ENCODE measurements around the gene SELENOP. TPM values are rescaled to one million over a fixed set of nuclear protein-coding genes. Genes with fewer than 3 reads are reported as not detected.

SELENOP gene
- total and polyA plus RNA-seq, 2 of the 13 experiments (the other 11 are each of a cell fraction or from before 2014, with no cell fraction given) = 1,895 to 2,083 TPM

DNA sequence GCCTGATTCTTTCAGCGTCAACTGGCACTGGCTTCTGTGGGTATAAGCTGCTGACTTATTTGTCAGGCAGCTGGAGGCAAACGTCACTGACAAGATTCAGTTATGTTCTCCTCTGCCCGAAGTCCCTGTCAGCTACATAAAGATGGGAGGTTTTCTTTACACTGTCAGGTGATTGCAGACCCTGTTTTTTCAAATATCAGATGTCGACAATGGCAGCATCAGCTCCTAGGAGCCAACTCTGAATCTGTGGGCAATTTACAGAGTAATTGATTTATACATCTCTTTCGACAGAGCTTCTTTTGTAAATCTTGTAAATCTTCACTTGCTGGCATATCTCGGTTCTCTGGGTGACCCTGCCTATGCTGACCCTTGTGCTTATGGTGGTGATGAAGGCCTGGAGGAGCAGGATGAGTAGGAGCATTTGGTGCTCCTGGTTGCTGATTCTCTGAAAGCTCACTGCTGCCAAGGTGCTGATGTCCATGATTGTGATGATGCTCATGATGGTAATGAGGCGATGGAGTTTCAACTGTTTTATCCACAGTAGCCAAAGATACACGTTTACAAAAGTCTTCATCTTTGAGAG is 10.9 kb downstream of the SELENOP start (continued):
- no peak for TF ChIP-seq ZNF329 (CRISPR knock-in tag; IDR thresholded peaks at IDR 0.05; ENCODE audit: low read depth)
- no peak for TF ChIP-seq ZNF713 (CRISPR knock-in tag; IDR thresholded peaks at IDR 0.05)
- TF ChIP-seq, protein P1, sequence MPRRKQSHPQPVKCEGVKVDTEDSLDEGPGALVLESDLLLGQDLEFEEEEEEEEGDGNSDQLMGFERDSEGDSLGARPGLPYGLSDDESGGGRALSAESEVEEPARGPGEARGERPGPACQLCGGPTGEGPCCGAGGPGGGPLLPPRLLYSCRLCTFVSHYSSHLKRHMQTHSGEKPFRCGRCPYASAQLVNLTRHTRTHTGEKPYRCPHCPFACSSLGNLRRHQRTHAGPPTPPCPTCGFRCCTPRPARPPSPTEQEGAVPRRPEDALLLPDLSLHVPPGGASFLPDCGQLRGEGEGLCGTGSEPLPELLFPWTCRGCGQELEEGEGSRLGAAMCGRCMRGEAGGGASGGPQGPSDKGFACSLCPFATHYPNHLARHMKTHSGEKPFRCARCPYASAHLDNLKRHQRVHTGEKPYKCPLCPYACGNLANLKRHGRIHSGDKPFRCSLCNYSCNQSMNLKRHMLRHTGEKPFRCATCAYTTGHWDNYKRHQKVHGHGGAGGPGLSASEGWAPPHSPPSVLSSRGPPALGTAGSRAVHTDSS (CRISPR knock-in tag; conservative IDR thresholded peaks at IDR 0.05) = no peak
- TF ChIP-seq SPEN (CRISPR knock-in tag; IDR thresholded peaks at IDR 0.05; ENCODE audit: low read depth) = no peak; the same call in 1 of the 2 replicates
- no peak for TF ChIP-seq NCOA5 (CRISPR knock-in tag; IDR thresholded peaks at IDR 0.05)
- TF ChIP-seq MLLT10 (CRISPR knock-in tag; IDR thresholded peaks at IDR 0.05) = no peak
- TF ChIP-seq ZNF883 (CRISPR knock-in tag; IDR thresholded peaks at IDR 0.05; ENCODE audit: not compliant biosample characterization) = no peak
- TF ChIP-seq ZZZ3 (CRISPR knock-in tag; IDR thresholded peaks at IDR 0.05; ENCODE audit: borderline replicate concordance) = no peak
- TF ChIP-seq, protein P2, sequence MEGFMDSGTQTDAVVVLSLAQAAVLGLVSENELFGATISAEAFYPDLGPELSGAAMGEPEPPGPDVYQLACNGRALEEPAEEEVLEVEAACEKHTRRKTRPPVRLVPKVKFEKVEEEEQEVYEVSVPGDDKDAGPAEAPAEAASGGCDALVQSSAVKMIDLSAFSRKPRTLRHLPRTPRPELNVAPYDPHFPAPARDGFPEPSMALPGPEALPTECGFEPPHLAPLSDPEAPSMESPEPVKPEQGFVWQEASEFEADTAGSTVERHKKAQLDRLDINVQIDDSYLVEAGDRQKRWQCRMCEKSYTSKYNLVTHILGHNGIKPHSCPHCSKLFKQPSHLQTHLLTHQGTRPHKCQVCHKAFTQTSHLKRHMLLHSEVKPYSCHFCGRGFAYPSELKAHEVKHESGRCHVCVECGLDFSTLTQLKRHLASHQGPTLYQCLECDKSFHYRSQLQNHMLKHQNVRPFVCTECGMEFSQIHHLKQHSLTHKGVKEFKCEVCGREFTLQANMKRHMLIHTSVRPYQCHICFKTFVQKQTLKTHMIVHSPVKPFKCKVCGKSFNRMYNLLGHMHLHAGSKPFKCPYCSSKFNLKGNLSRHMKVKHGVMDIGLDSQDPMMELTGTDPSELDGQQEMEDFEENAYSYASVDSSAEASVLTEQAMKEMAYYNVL (CRISPR knock-in tag; IDR thresholded peaks at IDR 0.05; ENCODE audit: borderline replicate concordance) = no peak
- TF ChIP-seq U2AF1 (optimal IDR thresholded peaks at IDR 0.05; ENCODE audit: low read depth, low read length) = no peak
- no peak for TF ChIP-seq ZNF614 (CRISPR knock-in tag; IDR thresholded peaks at IDR 0.05; ENCODE audit: borderline replicate concordance)
- no peak for TF ChIP-seq ZNF615 (CRISPR knock-in tag; IDR thresholded peaks at IDR 0.05; ENCODE audit: borderline replicate concordance)
- TF ChIP-seq ZNF253 (CRISPR knock-in tag; IDR thresholded peaks at IDR 0.05; ENCODE audit: borderline replicate concordance) = no peak
- TF ChIP-seq, protein P3, sequence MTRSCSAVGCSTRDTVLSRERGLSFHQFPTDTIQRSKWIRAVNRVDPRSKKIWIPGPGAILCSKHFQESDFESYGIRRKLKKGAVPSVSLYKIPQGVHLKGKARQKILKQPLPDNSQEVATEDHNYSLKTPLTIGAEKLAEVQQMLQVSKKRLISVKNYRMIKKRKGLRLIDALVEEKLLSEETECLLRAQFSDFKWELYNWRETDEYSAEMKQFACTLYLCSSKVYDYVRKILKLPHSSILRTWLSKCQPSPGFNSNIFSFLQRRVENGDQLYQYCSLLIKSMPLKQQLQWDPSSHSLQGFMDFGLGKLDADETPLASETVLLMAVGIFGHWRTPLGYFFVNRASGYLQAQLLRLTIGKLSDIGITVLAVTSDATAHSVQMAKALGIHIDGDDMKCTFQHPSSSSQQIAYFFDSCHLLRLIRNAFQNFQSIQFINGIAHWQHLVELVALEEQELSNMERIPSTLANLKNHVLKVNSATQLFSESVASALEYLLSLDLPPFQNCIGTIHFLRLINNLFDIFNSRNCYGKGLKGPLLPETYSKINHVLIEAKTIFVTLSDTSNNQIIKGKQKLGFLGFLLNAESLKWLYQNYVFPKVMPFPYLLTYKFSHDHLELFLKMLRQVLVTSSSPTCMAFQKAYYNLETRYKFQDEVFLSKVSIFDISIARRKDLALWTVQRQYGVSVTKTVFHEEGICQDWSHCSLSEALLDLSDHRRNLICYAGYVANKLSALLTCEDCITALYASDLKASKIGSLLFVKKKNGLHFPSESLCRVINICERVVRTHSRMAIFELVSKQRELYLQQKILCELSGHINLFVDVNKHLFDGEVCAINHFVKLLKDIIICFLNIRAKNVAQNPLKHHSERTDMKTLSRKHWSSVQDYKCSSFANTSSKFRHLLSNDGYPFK (CRISPR knock-in tag; IDR thresholded peaks at IDR 0.05; ENCODE audit: borderline replicate concordance) = no peak
- TF ChIP-seq, protein P4, sequence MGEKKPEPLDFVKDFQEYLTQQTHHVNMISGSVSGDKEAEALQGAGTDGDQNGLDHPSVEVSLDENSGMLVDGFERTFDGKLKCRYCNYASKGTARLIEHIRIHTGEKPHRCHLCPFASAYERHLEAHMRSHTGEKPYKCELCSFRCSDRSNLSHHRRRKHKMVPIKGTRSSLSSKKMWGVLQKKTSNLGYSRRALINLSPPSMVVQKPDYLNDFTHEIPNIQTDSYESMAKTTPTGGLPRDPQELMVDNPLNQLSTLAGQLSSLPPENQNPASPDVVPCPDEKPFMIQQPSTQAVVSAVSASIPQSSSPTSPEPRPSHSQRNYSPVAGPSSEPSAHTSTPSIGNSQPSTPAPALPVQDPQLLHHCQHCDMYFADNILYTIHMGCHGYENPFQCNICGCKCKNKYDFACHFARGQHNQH (CRISPR knock-in tag; IDR thresholded peaks at IDR 0.05) = 0 out of 2 replicates have a peak, but pooled peaks have one; percentile 33
- TF ChIP-seq, protein P5, sequence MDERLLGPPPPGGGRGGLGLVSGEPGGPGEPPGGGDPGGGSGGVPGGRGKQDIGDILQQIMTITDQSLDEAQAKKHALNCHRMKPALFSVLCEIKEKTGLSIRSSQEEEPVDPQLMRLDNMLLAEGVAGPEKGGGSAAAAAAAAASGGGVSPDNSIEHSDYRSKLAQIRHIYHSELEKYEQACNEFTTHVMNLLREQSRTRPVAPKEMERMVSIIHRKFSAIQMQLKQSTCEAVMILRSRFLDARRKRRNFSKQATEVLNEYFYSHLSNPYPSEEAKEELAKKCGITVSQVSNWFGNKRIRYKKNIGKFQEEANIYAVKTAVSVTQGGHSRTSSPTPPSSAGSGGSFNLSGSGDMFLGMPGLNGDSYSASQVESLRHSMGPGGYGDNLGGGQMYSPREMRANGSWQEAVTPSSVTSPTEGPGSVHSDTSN (CRISPR knock-in tag; IDR thresholded peaks at IDR 0.05) = no peak
- TF ChIP-seq ONECUT2 (CRISPR knock-in tag; IDR thresholded peaks at IDR 0.05) = no peak
- TF ChIP-seq MTF1 (CRISPR knock-in tag; IDR thresholded peaks at IDR 0.05) = 0 out of 2 replicates have a peak, but pooled peaks have one; percentile 31
- TF ChIP-seq, protein P6, sequence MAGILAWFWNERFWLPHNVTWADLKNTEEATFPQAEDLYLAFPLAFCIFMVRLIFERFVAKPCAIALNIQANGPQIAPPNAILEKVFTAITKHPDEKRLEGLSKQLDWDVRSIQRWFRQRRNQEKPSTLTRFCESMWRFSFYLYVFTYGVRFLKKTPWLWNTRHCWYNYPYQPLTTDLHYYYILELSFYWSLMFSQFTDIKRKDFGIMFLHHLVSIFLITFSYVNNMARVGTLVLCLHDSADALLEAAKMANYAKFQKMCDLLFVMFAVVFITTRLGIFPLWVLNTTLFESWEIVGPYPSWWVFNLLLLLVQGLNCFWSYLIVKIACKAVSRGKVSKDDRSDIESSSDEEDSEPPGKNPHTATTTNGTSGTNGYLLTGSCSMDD (CRISPR knock-in tag; IDR thresholded peaks at IDR 0.05) = no peak
- no peak for TF ChIP-seq ZNF564 (CRISPR knock-in tag; IDR thresholded peaks at IDR 0.05)
